Pancreas (tissue), 10 donors: Measurements from ENCODE around the gene LONP2. TPM values are rescaled to one million over a fixed set of nuclear protein-coding genes. Genes with fewer than 3 reads are reported as not detected.

Experiments
- ATAC-seq, 4 donors: fragments of 200-7000 bp; cut with Tn5 transposase; one replicate each; pipeline versions ENCODE4 v1.8.0 to v1.9.1; 2020; ENCODE audit warnings: mild to moderate bottlenecking in 4 of 4, moderate library complexity in 4 of 4
- DNase-seq, 6 donors: peaks; one replicate each; pipeline ENCODE4 v3.0.0-alpha.2; 2020
- FAIRE-seq: peaks from 2 replicates; lab custom pipeline; 2012; peaks lifted over from hg19 to GRCh38; lab: Jason Lieb, UNC
- H3K27ac ChIP-seq, 4 donors: fragments of 200-600 bp; sonication (generic); 1 replicate in 3 of 4; 2 replicates in 1 of 4; pipeline versions ENCODE4 v1.5.0 to v1.8.0; 2020
- H3K27me3 ChIP-seq, 4 donors: fragments of 200-600 bp; one replicate each; pipeline ENCODE4 v1.8.0; 2021
- H3K36me3 ChIP-seq, 3 donors: fragments of 200-600 bp; sonication (generic) in 1 of 3; one replicate each; pipeline versions ENCODE4 v1.5.0 to v1.8.0; 2020 to 2021
- H3K4me1 ChIP-seq, 3 donors: fragments of 200-600 bp; one replicate each; pipeline ENCODE4 v1.8.0; 2021
- H3K4me3 ChIP-seq, 4 donors: fragments of 200-600 bp; sonication (generic) in 2 of 4; one replicate each; pipeline versions ENCODE4 v1.5.0 to v1.8.0; 2020 to 2021
- H3K9me3 ChIP-seq, 4 donors: fragments of 200-600 bp; one replicate each; pipeline ENCODE4 v1.8.0; 2021
- WGBS, 2 donors: extraction: QIAGEN DNeasy Blood & Tissue Kit; methylation state at CpG; one replicate each; pipeline ENCODE4 v1.1.7; 2013; 5-methylcytosine and 5-hydroxymethylcytosine counted together
- intact Hi-C, 3 donors: fragments of 100-400 bp; cut with DNase I; formaldehyde crosslinking; loops; one replicate each; pipeline versions ENCODE4 v1.11.1 to v1.14.2; 2022
- polyA plus RNA-seq, 2 donors: library from polyadenylated mRNA; stranded (reverse); fragments of 200-250 nt; gene quantifications; one replicate each; pipeline ENCODE4 v1.2.3, GENCODE V29; 2013
- total RNA-seq, 6 donors: library from RNA; stranded (reverse); fragmentation: NEBNext Ultra II Directional in 4 of 6; extraction: Animal tissue kit (Norgen Biotek cat#: 25700) in 4 of 6; gene quantifications; one replicate each; pipeline versions ENCODE4 v1.2.1 to v1.2.4, GENCODE V29; 2021 to 2023
- TF ChIP-seq, protein P1 (sequence below), 4 donors: fragments of 200-600 bp; sonication (generic) in 3 of 4; IDR thresholded peaks; one replicate each; pipeline versions ENCODE4 v1.5.0 to v1.8.0; 2021; ENCODE audit warnings: antibody characterized with exemption in 4 of 4
- donor health status: healthy with polysubstance abuse.
- donor health status: DM: no; HTN: no; CAD: no; lungs with moderate emphysema.
- donor health status: DM: no; HTN: no; CAD: no.
- donor health status: control.
- donor health status: control.
- donor health status: Bipolar disorder and iron deficiency.
- donor health status: DM: yes; HTN: yes; CAD: no.
- donor health status: DM: no; HTN: no; CAD: no.
- donor health status: DM: no; HTN: no; CAD: no.
- donor health status: DM: yes; HTN: yes; CAD: no.

Gene LONP2
- total and polyA plus RNA-seq, 8 donors, result 31.4 to 49.1 (median 41.6) TPM

- TF ChIP-seq, protein P1, sequence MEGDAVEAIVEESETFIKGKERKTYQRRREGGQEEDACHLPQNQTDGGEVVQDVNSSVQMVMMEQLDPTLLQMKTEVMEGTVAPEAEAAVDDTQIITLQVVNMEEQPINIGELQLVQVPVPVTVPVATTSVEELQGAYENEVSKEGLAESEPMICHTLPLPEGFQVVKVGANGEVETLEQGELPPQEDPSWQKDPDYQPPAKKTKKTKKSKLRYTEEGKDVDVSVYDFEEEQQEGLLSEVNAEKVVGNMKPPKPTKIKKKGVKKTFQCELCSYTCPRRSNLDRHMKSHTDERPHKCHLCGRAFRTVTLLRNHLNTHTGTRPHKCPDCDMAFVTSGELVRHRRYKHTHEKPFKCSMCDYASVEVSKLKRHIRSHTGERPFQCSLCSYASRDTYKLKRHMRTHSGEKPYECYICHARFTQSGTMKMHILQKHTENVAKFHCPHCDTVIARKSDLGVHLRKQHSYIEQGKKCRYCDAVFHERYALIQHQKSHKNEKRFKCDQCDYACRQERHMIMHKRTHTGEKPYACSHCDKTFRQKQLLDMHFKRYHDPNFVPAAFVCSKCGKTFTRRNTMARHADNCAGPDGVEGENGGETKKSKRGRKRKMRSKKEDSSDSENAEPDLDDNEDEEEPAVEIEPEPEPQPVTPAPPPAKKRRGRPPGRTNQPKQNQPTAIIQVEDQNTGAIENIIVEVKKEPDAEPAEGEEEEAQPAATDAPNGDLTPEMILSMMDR (IDR thresholded peaks at IDR 0.05), result no peak
- no peaks in the 10 kb centered on the region for H3K27me3 ChIP-seq
- ATAC-seq (peak; percentile 88 to 98 (median 94)), FAIRE-seq (no peak), DNase-seq (peak in 3 of 6 donors; percentile 36 to 51 (median 41))
- peaks cover 8 to 13% (median 9%) of the 10 kb centered on the region in 3 donors for H3K4me1 ChIP-seq
- no peaks in the 10 kb centered on the region for H3K36me3 ChIP-seq
- 40 to 51% methylated on average over 8 of the region's 8 CpGs for WGBS, 2 donors
- peak overlapping the region in 1 of 4 donors; percentile 12 for H3K27ac ChIP-seq
- H3K4me3 ChIP-seq, result no peak overlapping the region
- H3K9me3 ChIP-seq, result no peaks in the 10 kb centered on the region
- intact Hi-C loops, result no loop called here
Measured at GRCh38 chr16:48203974-48204824, 39.9 kb upstream of the LONP2 start.

DNA sequence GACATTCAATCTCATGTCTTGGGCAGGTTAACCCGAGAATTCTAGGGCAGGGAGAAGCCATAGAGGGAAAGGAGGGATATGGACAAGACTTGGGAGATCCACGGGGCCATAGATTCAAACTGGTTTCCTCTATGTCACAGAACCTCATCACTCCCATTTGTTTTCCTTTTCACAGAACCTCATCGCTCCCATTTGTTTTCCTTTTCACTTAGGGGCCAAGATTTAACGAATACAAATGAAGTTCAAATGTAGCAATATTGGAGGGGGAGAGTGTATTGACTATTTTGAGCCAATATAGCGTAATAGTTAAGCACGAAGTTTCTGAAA lies 39.3 kb upstream of the LONP2 start:
- Histone ChIP-seq H3K27me3 (no peaks in the 10 kb centered on the region), H3K9me3 (no peaks in the 10 kb centered on the region), H3K4me3 (no peak overlapping the region), H3K36me3 (no peaks in the 10 kb centered on the region), H3K27ac (peak overlapping the region in 2 of 4 donors; percentile 12 to 14), H3K4me1 (peaks cover 8 to 13% (median 9%) of the 10 kb centered on the region in 3 donors)
- DNase-seq (no peak), FAIRE-seq (no peak), ATAC-seq (no peak)
- intact Hi-C loops, result no loop called here
- TF ChIP-seq, protein P1 (IDR thresholded peaks at IDR 0.05), result no peak
- WGBS, 2 donors, result 45 to 55% methylated on average over 6 of the region's 6 CpGs

DNA sequence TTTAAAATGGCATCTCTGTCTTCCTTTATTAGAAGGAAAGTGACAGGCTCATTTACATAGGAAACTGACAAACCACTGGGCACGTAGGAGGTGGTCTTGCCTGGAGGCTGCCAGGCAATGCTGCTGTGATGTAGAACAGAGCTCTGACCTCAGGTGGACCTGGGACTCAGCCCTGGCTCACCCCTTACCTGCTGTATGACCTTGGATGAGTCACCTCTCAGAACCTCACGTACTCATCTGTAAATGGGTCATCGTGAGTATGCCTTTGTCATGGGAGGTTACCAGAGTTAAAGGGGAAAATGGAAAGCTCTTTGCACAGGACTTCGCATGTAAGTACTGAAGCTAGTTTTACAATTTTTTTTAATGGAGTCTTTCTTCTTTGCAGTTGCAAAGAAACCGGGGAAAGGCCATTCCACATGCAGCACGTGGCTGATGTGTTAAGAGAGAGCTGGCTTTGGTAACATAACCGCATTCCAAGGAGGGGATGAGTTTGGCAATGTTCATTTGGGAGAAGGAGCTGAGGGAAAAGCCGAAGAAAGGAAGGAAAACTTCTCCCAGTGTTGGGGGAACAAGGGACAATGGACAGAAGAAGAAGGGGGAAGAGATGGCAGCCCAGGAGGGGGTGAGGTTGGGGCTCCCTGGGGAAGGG lies 37.4 kb upstream of the LONP2 start:
- WGBS, 2 donors, result 75 to 82% methylated on average over 8 of the region's 8 CpGs
- intact Hi-C loops, result no loop called here
- ATAC-seq, result no peak
- Histone ChIP-seq H3K9me3 (no peaks in the 10 kb centered on the region), H3K27me3 (no peaks in the 10 kb centered on the region), H3K4me1 (peaks cover 4 to 13% (median 6%) of the 10 kb centered on the region in 3 donors), H3K4me3 (no peak overlapping the region), H3K27ac (no peak overlapping the region), H3K36me3 (no peaks in the 10 kb centered on the region)
- TF ChIP-seq, protein P1 (IDR thresholded peaks at IDR 0.05), result no peak
- DNase-seq, result no peak
- FAIRE-seq, result no peak

GRCh38 chr16:48210747-48211146 lies 33.4 kb upstream of the LONP2 start:
- no peak for FAIRE-seq
- TF ChIP-seq, protein P1 (IDR thresholded peaks at IDR 0.05), result no peak
- 65 to 67% methylated on average over 6 of the region's 6 CpGs for WGBS, 2 donors
- H3K9me3 ChIP-seq, result no peaks in the 10 kb centered on the region
- ATAC-seq, result peak; percentile 71 to 88 (median 81)
- H3K27ac ChIP-seq, result no peak overlapping the region
- H3K4me3 ChIP-seq, result no peak overlapping the region
- H3K27me3 ChIP-seq, result no peaks in the 10 kb centered on the region
- H3K36me3 ChIP-seq, result no peaks in the 10 kb centered on the region
- intact Hi-C loops, result no loop called here
- DNase-seq, result peak in 5 of 6 donors; percentile 26 to 70 (median 54)
- H3K4me1 ChIP-seq, result no peaks in the 10 kb centered on the region
